H9 (cell line): Measurements from ENCODE around the gene PFN4. TPM values are rescaled to one million over a fixed set of nuclear protein-coding genes. Genes with fewer than 3 reads are reported as not detected.

Experiments
- DNase-seq: peaks from one replicate; pipeline ENCODE4 v3.0.0-alpha.2; 2017
- H2AFZ ChIP-seq: one replicate; pipeline ENCODE4 v1.6.1; 2013; ENCODE audit warnings: mild to moderate bottlenecking, low read length, control low read depth, moderate library complexity
- H2AK5ac ChIP-seq: 2 replicates; pipeline ENCODE4 v1.6.1; 2013; ENCODE audit warnings: low read length, control low read depth, mixed read lengths; ENCODE audit not compliant: insufficient read length
- H2BK120ac ChIP-seq: one replicate; pipeline ENCODE4 v1.6.1; 2013; ENCODE audit warnings: low read depth, mild to moderate bottlenecking, low read length, control low read depth, inconsistent platforms; ENCODE audit not compliant: poor library complexity, severe bottlenecking
- H2BK12ac ChIP-seq: 2 replicates; pipeline ENCODE4 v1.6.1; 2013; ENCODE audit warnings: low read length, control low read depth, mixed read lengths, low read depth; ENCODE audit not compliant: insufficient read length
- H2BK15ac ChIP-seq: 2 replicates; pipeline ENCODE4 v1.6.1; 2013; ENCODE audit warnings: low read depth, low read length, control low read depth
- H2BK20ac ChIP-seq: one replicate; pipeline ENCODE4 v1.6.1; 2013; ENCODE audit warnings: low read depth, mild to moderate bottlenecking, low read length, control low read depth, inconsistent platforms; ENCODE audit not compliant: poor library complexity, severe bottlenecking
- H2BK5ac ChIP-seq: 2 replicates; pipeline ENCODE4 v1.6.1; 2013; ENCODE audit warnings: low read length, control low read depth, mixed read lengths; ENCODE audit not compliant: insufficient read length
- H3K14ac ChIP-seq: 2 replicates; pipeline ENCODE4 v1.6.1; 2013; ENCODE audit warnings: low read length, control low read depth; ENCODE audit not compliant: insufficient read depth
- H3K18ac ChIP-seq: 2 replicates; pipeline ENCODE4 v1.6.1; 2013; ENCODE audit warnings: low read depth, mild to moderate bottlenecking, mixed read lengths, low read length, control low read depth; ENCODE audit not compliant: insufficient read length
- H3K23ac ChIP-seq: 2 replicates; pipeline ENCODE4 v1.6.1; 2013; ENCODE audit warnings: low read length, control low read depth, mixed read lengths, low read depth; ENCODE audit not compliant: insufficient read length
- H3K23me2 ChIP-seq: 2 replicates; pipeline ENCODE4 v1.6.1; 2013; ENCODE audit warnings: low read depth, mild to moderate bottlenecking, mixed read lengths, low read length, control low read depth; ENCODE audit not compliant: insufficient read length, poor library complexity, severe bottlenecking
- H3K27ac ChIP-seq: 2 replicates; pipeline ENCODE4 v1.5.1; 2013; ENCODE audit warnings: low read length, control low read depth, mixed read lengths, low read depth; ENCODE audit not compliant: insufficient read length
- H3K27me3 ChIP-seq: 2 replicates; pipeline ENCODE4 v1.6.1; 2013; ENCODE audit warnings: low read length, control low read depth, inconsistent platforms; ENCODE audit not compliant: insufficient read depth
- H3K4ac ChIP-seq: 2 replicates; pipeline ENCODE4 v1.6.1; 2013; ENCODE audit warnings: low read depth, mild to moderate bottlenecking, control low read depth, inconsistent platforms, low read length, moderate library complexity
- H3K4me1 ChIP-seq: 2 replicates; pipeline ENCODE4 v1.6.1; 2013; ENCODE audit warnings: low read length, control low read depth, inconsistent platforms; ENCODE audit not compliant: insufficient read depth
- H3K4me2 ChIP-seq: 2 replicates; pipeline ENCODE4 v1.6.1; 2013; ENCODE audit warnings: low read length, control low read depth, mixed read lengths; ENCODE audit not compliant: insufficient read length, insufficient read depth
- H3K56ac ChIP-seq: 2 replicates; pipeline ENCODE4 v1.6.1; 2013; ENCODE audit warnings: low read depth, mild to moderate bottlenecking, mixed read lengths, low read length, control low read depth; ENCODE audit not compliant: insufficient read length
- H3K79me1 ChIP-seq: 2 replicates; pipeline ENCODE4 v1.6.1; 2013; ENCODE audit warnings: low read depth, mild to moderate bottlenecking, moderate library complexity, low read length, control low read depth, inconsistent platforms; ENCODE audit not compliant: insufficient read depth, poor library complexity, severe bottlenecking
- H3K79me2 ChIP-seq: 2 replicates; pipeline ENCODE4 v1.6.1; 2013; ENCODE audit warnings: low read length, control low read depth, inconsistent platforms; ENCODE audit not compliant: insufficient read depth
- H3K9ac ChIP-seq: 2 replicates; pipeline ENCODE4 v1.6.1; 2013; ENCODE audit warnings: low read length, control low read depth, mixed read lengths; ENCODE audit not compliant: insufficient read length; ENCODE audit errors: extremely low read depth
- H3K9me3 ChIP-seq: one replicate; pipeline ENCODE4 v1.6.1; 2013; ENCODE audit warnings: low read depth, low read length, inconsistent platforms; ENCODE audit not compliant: control insufficient read depth
- H3T11ph ChIP-seq: one replicate; pipeline ENCODE4 v1.6.1; 2013; ENCODE audit warnings: mild to moderate bottlenecking, low read length, control low read depth, inconsistent platforms
- H4K20me1 ChIP-seq: one replicate; pipeline ENCODE4 v1.6.1; 2013; ENCODE audit not compliant: control insufficient read depth, insufficient read length, insufficient read depth
- H4K5ac ChIP-seq: 2 replicates; pipeline ENCODE4 v1.6.1; 2013; ENCODE audit warnings: low read depth, mild to moderate bottlenecking, mixed read lengths, low read length, control low read depth; ENCODE audit not compliant: insufficient read length
- H4K8ac ChIP-seq: replicated peaks from 2 replicates; pipeline ENCODE4 v1.6.1; 2013; ENCODE audit warnings: low read length, control low read depth, mixed read lengths, low read depth; ENCODE audit not compliant: insufficient read length
- H4K91ac ChIP-seq: 2 replicates; pipeline ENCODE4 v1.6.1; 2013; ENCODE audit warnings: low read depth, mild to moderate bottlenecking, moderate library complexity, mixed read lengths, low read length, control low read depth; ENCODE audit not compliant: insufficient read length
- H3K27ac Mint-ChIP-seq, 3 experiments: 2 replicates in 2 of 3; 3 replicates in 1 of 3; pipeline ENCODE4 v1.8.0; 2020 to 2021; ENCODE audit warnings: mixed read lengths in 3 of 3, mild to moderate bottlenecking in 1 of 3, moderate library complexity in 1 of 3
- H3K27me3 Mint-ChIP-seq: 2 replicates; pipeline ENCODE4 v1.8.0; 2021; ENCODE audit warnings: low read depth, mild to moderate bottlenecking, moderate library complexity, mixed read lengths
- H3K36me3 Mint-ChIP-seq, 3 experiments: 2 replicates in 2 of 3; 3 replicates in 1 of 3; pipeline ENCODE4 v1.8.0; 2020 to 2021; ENCODE audit warnings: low read depth in 3 of 3, mixed read lengths in 3 of 3; ENCODE audit not compliant: insufficient read depth in 1 of 3
- H3K4me1 Mint-ChIP-seq, 2 experiments: 2 replicates each; pipeline ENCODE4 v1.8.0; 2020; ENCODE audit warnings: mixed read lengths in 2 of 2
- H3K4me3 Mint-ChIP-seq, 2 experiments: 2 replicates in 1 of 2; 3 replicates in 1 of 2; pipeline ENCODE4 v1.8.0; 2020 to 2021; ENCODE audit warnings: mild to moderate bottlenecking in 2 of 2, mixed read lengths in 2 of 2, moderate library complexity in 1 of 2
- H3K9me3 Mint-ChIP-seq, 2 experiments: 2 replicates in 1 of 2; 3 replicates in 1 of 2; pipeline ENCODE4 v1.8.0; 2020; ENCODE audit warnings: mild to moderate bottlenecking in 2 of 2, mixed read lengths in 2 of 2, moderate library complexity in 1 of 2
- WGBS: extraction: QIAGEN DNeasy Blood & Tissue Kit; methylation state at CpG from one replicate; pipeline ENCODE4 v1.1.7; 2013; ENCODE audit warnings: missing lambda C conversion rate, low lambda C conversion rate, mixed read lengths; ENCODE audit not compliant: insufficient read length; ENCODE audit errors: extremely low coverage; 5-methylcytosine and 5-hydroxymethylcytosine counted together
- total RNA-seq: library from RNA; stranded (reverse); gene quantifications from 2 replicates; pipeline ENCODE4 v1.2.1, GENCODE V29; 2021
- TF ChIP-seq, protein P1 (sequence below): fragments of 200-600 bp; sonication (generic); conservative IDR thresholded peaks from 3 replicates; pipeline ENCODE4 v1.8.0; 2021; ENCODE audit warnings: antibody characterized with exemption, mild to moderate bottlenecking

Gene PFN4
- total RNA-seq, 1 experiment from 2014 or later = not detected

GRCh38 chr2:24122366-24123194 is 554 bp downstream of the PFN4 start:
- Histone ChIP-seq H3K4ac (no peak overlapping the region), H3K9me3 (no peaks in the 10 kb centered on the region), H4K20me1 (no peaks in the 10 kb centered on the region), H2BK12ac (no peak overlapping the region), H3K14ac (peak overlapping the region; percentile 79), H3K79me1 (no peaks in the 10 kb centered on the region), H4K91ac (no peak overlapping the region), H3K23me2 (peaks cover 4% of the 10 kb centered on the region), H2BK120ac (no peak overlapping the region), H3K4me1 (peaks cover 2% of the 10 kb centered on the region; the same call in 1 of the 2 replicates), H2AK5ac (no peak overlapping the region), H2BK20ac (no peak overlapping the region), H3K56ac (no peak overlapping the region), H2BK5ac (no peak overlapping the region), H3K4me2 (peak overlapping the region; percentile 63), H3K23ac (no peak overlapping the region), H3K27me3 (peaks cover 3% of the 10 kb centered on the region; the same call in 1 of the 2 replicates), H2AFZ (no peak overlapping the region), H3K9ac (peak overlapping the region; percentile 42), H4K8ac (no peak overlapping the region), H3K79me2 (no peaks in the 10 kb centered on the region), H3K18ac (peak overlapping the region; percentile 49), H3K27ac (no peak overlapping the region), H4K5ac (no peak overlapping the region), H3T11ph (no peak overlapping the region), H2BK15ac (no peak overlapping the region; the same call in 1 of the 2 replicates)
- WGBS = no CpG with 5 or more reads among the region's 15 CpGs
- TF ChIP-seq, protein P1, sequence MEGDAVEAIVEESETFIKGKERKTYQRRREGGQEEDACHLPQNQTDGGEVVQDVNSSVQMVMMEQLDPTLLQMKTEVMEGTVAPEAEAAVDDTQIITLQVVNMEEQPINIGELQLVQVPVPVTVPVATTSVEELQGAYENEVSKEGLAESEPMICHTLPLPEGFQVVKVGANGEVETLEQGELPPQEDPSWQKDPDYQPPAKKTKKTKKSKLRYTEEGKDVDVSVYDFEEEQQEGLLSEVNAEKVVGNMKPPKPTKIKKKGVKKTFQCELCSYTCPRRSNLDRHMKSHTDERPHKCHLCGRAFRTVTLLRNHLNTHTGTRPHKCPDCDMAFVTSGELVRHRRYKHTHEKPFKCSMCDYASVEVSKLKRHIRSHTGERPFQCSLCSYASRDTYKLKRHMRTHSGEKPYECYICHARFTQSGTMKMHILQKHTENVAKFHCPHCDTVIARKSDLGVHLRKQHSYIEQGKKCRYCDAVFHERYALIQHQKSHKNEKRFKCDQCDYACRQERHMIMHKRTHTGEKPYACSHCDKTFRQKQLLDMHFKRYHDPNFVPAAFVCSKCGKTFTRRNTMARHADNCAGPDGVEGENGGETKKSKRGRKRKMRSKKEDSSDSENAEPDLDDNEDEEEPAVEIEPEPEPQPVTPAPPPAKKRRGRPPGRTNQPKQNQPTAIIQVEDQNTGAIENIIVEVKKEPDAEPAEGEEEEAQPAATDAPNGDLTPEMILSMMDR = no peak
- no peaks in the 10 kb centered on the region; the same call in 1 of the 2 replicates for H3K27me3 Mint-ChIP-seq
- no peaks in the 10 kb centered on the region; a peak in 2 of 7 replicates for H3K36me3 Mint-ChIP-seq
- H3K4me1 Mint-ChIP-seq = peaks cover 22 to 24% of the 10 kb centered on the region in 2 experiments
- H3K27ac Mint-ChIP-seq = no peak overlapping the region
- peak overlapping the region; percentile 69 to 73 for H3K4me3 Mint-ChIP-seq
- no peaks in the 10 kb centered on the region; a peak in 1 of 5 replicates for H3K9me3 Mint-ChIP-seq
- DNase-seq = no peak
